ENCODE data around the gene MPPED1. TPM values are rescaled to one million over a fixed set of nuclear protein-coding genes. Genes with fewer than 3 reads are reported as not detected.

The MPPED1 gene
- polyA plus RNA-seq, 1 of the 3 experiments (the other 2 are of a cell fraction) = 0.03 TPM

- Histone ChIP-seq H3K36me3 (replicated peaks in 1 of 2; ENCODE audit: control insufficient read depth in 1 of 2, insufficient read depth in 2 of 2, low read length in 1 of 2) (no peaks in the 10 kb centered on the region), H3K9me3 (no peaks in the 10 kb centered on the region), H3K27ac (ENCODE audit: low read depth in 2 of 2, low read length in 1 of 2) (no peak overlapping the region), H3K9me2 (no peaks in the 10 kb centered on the region), H4K20me1 (ENCODE audit: insufficient read depth) (no peaks in the 10 kb centered on the region), H3K27me3 (ENCODE audit: insufficient read depth) (no peaks in the 10 kb centered on the region), H2AFZ (ENCODE audit: low read depth) (no peak overlapping the region), H3K4me3 (ENCODE audit: low read depth in 2 of 2, low read length in 1 of 2) (no peak overlapping the region), H3K4me2 (no peak overlapping the region), H3F3A (replicated peaks; ENCODE audit: insufficient read depth) (no peaks in the 10 kb centered on the region), H3K9ac (no peak overlapping the region), H3K79me2 (ENCODE audit: insufficient read depth) (no peaks in the 10 kb centered on the region), H3K4me1 (ENCODE audit: control insufficient read depth in 1 of 2, insufficient read depth in 2 of 2, low read depth in 1 of 2, low read length in 1 of 2) (no peaks in the 10 kb centered on the region)
- ChIA-PET POLR2A (no interaction called here), CTCF (interaction anchor here (0.7 to 1.1 kb wide), 2 partner anchors 46 to 405 kb away, joined by 3 read pairs; no protein-coding TSS in a partner anchor)
- no peak for DNase-seq
- WGBS (ENCODE audit: low lambda C conversion rate) = 76% methylated on average over 6 of the region's 9 CpGs
- TF ChIP-seq SMC3 (IDR thresholded peaks at IDR 0.05; ENCODE audit: low read depth, low read length) (no peak), TEAD4 (IDR thresholded peaks at IDR 0.05; ENCODE audit: borderline replicate concordance, insufficient read depth) (no peak), JUND (IDR thresholded peaks at IDR 0.05) (no peak), RFX5 (IDR thresholded peaks at IDR 0.05; ENCODE audit: low read length) (no peak), RXRA (IDR thresholded peaks at IDR 0.05; ENCODE audit: borderline replicate concordance, low read depth) (no peak), RCOR1 (IDR thresholded peaks at IDR 0.05; ENCODE audit: low read length) (no peak), YY1 (IDR thresholded peaks at IDR 0.05; ENCODE audit: low read depth) (no peak), EZH2phosphoT487 (IDR thresholded peaks at IDR 0.05; ENCODE audit: borderline replicate concordance, low read depth) (no peak), CTCF (IDR thresholded peaks at IDR 0.05) (no peak), IRF3 (IDR thresholded peaks at IDR 0.05; ENCODE audit: low read depth, low read length) (no peak), EP300 (IDR thresholded peaks at IDR 0.05; ENCODE audit: borderline replicate concordance in 1 of 2, low read depth in 1 of 2, low read length in 1 of 2) (no peak), RAD21 (IDR thresholded peaks at IDR 0.05; ENCODE audit: low read length) (no peak), REST (IDR thresholded peaks at IDR 0.05; ENCODE audit: low read depth, low read length) (no peak), TAF1 (IDR thresholded peaks at IDR 0.05; ENCODE audit: borderline replicate concordance, low read depth, low read length) (no peak), MEF2A (IDR thresholded peaks at IDR 0.05; ENCODE audit: borderline replicate concordance, low read depth) (no peak), NRF1 (IDR thresholded peaks at IDR 0.05; ENCODE audit: low read depth, low read length) (no peak), GATA2 (CRISPR knock-in tag; IDR thresholded peaks at IDR 0.05) (no peak), NFIC (IDR thresholded peaks at IDR 0.05; ENCODE audit: borderline replicate concordance) (no peak), FOXM1 (IDR thresholded peaks at IDR 0.05; ENCODE audit: low read depth) (no peak), FOXJ3 (CRISPR knock-in tag; IDR thresholded peaks at IDR 0.05) (no peak)
Observed at GRCh38 chr22:43392385-43392989, 19.3 kb upstream of the MPPED1 start.
